Activated naive CD4-positive, alpha-beta T cell treated with anti-CD3 and anti-CD28 coated beads, Interleukin-2, amount 10 ng/mL, durations not matched to agents 7 days and 5 days (primary cell): ENCODE measurements around the gene PITPNM1.
"Not testable (repeated sequence)": the region's sequence is repeated elsewhere in the genome, so short reads cannot be mapped to it uniquely, and the experiment has no call there.

ENCODE experiments used
- CTCF ChIA-PET: fragments of 350-600 bp; sonication (Branson Sonifier 250); formaldehyde crosslinking; loops from one replicate; lab custom pipeline; 2021; ENCODE audit warnings: antibody characterized with exemption; lab: Charles Lee
- DNase-seq: peaks from one replicate; pipeline ENCODE4 v3.0.0-alpha.2; 2020
- H3K27ac Mint-ChIP-seq: one replicate; pipeline ENCODE4 v1.8.0; 2021; ENCODE audit warnings: mild to moderate bottlenecking, moderate library complexity, mixed read lengths
- H3K27me3 Mint-ChIP-seq: one replicate; pipeline ENCODE4 v1.8.0; 2021; ENCODE audit warnings: mild to moderate bottlenecking, mixed read lengths
- H3K36me3 Mint-ChIP-seq: one replicate; pipeline ENCODE4 v1.8.0; 2021; ENCODE audit warnings: mixed read lengths
- H3K4me1 Mint-ChIP-seq: one replicate; pipeline ENCODE4 v1.8.0; 2021; ENCODE audit warnings: mixed read lengths
- H3K4me3 Mint-ChIP-seq: one replicate; pipeline ENCODE4 v1.8.0; 2021; ENCODE audit warnings: mild to moderate bottlenecking, moderate library complexity, mixed read lengths
- H3K9me3 Mint-ChIP-seq: one replicate; pipeline ENCODE4 v1.8.0; 2021; ENCODE audit warnings: mixed read lengths

The PITPNM1 gene

DNA sequence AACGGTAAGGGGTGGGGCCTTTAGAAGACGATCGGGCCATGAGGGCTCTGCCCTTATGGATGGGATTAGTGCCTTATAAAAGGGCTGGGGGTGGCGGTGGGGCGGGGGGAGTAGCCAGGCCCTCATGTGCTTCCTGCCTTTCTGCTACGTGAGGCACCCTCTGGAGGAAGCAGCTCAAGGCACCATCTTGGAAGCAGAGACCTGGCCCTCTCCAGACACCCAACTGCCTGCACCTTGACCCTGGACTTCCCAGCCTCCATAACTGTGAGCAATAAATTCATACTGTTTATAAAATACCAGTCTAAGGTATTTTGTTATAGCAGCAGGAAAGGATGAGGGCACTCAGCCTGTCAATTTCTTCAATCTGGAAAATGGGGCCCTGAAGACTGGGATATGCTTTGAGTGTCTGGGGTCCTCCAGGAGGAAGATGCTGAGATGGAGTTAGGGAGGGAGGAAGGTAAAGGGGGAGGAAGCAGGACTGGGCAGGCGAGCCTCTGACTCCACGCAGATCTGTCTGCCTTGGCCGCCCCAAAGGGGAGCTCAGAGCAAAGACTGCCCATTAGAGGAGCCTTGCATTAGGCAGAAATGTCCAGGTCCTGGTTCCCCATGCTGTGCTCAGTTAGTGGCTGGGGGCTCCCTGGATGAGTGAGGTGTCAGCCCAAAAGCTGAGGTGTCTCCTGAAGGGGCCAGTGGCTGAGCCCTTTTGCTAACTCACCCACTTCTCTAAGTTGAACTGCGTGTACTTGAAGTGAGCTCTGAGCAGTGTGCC is 12.8 kb upstream of the PITPNM1 start:
- Mint-ChIP-seq H3K36me3 (no peaks in the 10 kb centered on the region), H3K9me3 (no peaks in the 10 kb centered on the region), H3K27me3 (peaks cover 42% of the 10 kb centered on the region), H3K27ac (no peak overlapping the region), H3K4me1 (no peaks in the 10 kb centered on the region), H3K4me3 (no peak overlapping the region)
- CTCF ChIA-PET, result no interaction called here
- DNase-seq, result no peak

- H3K36me3 Mint-ChIP-seq, result no peaks in the 10 kb centered on the region
- H3K27ac Mint-ChIP-seq, result no peak overlapping the region
- no peak overlapping the region for H3K4me3 Mint-ChIP-seq
- peaks cover 52% of the 10 kb centered on the region for H3K27me3 Mint-ChIP-seq
- CTCF ChIA-PET, result no interaction called here
- H3K9me3 Mint-ChIP-seq, result no peaks in the 10 kb centered on the region
- H3K4me1 Mint-ChIP-seq, result no peaks in the 10 kb centered on the region
- DNase-seq, result no peak
Measured at GRCh38 chr11:67516806-67517205, 11.6 kb upstream of the PITPNM1 start.

- H3K27ac Mint-ChIP-seq, result no peak overlapping the region
- no peaks in the 10 kb centered on the region for H3K9me3 Mint-ChIP-seq
- DNase-seq, result no peak
- H3K4me3 Mint-ChIP-seq, result no peak overlapping the region
- CTCF ChIA-PET, result no interaction called here
- H3K27me3 Mint-ChIP-seq, result peaks cover 64% of the 10 kb centered on the region
- H3K36me3 Mint-ChIP-seq, result no peaks in the 10 kb centered on the region
- peaks cover 5% of the 10 kb centered on the region for H3K4me1 Mint-ChIP-seq
Measured at GRCh38 chr11:67514116-67514515, 9.0 kb upstream of the PITPNM1 start.

DNA sequence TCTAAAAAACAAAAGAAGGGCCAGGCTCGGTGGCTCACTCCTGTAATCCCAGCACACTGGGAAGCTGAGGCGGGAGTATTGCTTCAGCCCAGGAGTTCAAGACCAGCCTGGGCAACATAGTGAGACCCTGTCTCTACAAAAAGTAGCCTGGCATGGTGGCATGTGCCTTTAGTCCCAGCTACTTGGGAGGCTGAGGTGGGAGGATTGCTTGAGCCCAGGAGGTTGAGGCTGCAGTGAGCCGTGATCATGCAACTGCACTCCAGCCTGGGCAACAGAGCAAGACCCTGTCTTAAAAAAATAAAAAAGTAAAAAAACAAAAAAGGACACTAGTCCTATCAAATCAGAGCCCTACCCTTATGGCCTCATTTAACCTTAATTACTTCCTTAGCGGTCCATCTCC is 6.4 kb upstream of the PITPNM1 start:
- CTCF ChIA-PET, result interaction anchor here (0.7 kb wide), 1 partner anchor 125 kb away, joined by 3 read pairs; no protein-coding TSS in a partner anchor
- Mint-ChIP-seq H3K27me3 (peaks cover 57% of the 10 kb centered on the region), H3K4me1 (peaks cover 20% of the 10 kb centered on the region)
- DNase-seq, H3K27ac Mint-ChIP-seq, H3K4me3 Mint-ChIP-seq, H3K9me3 Mint-ChIP-seq, H3K36me3 Mint-ChIP-seq: not testable (repeated sequence)

DNA sequence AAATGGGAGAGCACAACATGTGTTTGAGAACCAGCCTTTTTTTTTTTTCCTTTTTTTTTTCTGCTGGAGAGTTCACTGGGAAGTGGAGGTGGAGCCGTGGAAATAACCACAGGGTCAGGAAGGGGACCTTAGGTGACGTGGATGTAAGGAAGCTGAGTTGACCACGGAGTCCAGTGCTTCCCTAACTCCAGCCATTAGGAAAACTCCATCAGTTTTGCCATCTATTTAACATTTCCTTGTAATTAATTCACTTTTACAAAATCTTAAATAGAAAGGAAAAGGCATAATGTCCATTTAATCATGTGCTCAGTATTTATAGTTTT is 4.8 kb upstream of the PITPNM1 start:
- CTCF ChIA-PET, result no interaction called here
- Mint-ChIP-seq H3K27ac (peak overlapping the region; percentile 79), H3K4me1 (peaks cover 33% of the 10 kb centered on the region), H3K36me3 (peaks cover 9% of the 10 kb centered on the region), H3K9me3 (no peaks in the 10 kb centered on the region), H3K27me3 (peaks cover 49% of the 10 kb centered on the region), H3K4me3 (peak overlapping the region; percentile 84)
- no peak for DNase-seq

DNA sequence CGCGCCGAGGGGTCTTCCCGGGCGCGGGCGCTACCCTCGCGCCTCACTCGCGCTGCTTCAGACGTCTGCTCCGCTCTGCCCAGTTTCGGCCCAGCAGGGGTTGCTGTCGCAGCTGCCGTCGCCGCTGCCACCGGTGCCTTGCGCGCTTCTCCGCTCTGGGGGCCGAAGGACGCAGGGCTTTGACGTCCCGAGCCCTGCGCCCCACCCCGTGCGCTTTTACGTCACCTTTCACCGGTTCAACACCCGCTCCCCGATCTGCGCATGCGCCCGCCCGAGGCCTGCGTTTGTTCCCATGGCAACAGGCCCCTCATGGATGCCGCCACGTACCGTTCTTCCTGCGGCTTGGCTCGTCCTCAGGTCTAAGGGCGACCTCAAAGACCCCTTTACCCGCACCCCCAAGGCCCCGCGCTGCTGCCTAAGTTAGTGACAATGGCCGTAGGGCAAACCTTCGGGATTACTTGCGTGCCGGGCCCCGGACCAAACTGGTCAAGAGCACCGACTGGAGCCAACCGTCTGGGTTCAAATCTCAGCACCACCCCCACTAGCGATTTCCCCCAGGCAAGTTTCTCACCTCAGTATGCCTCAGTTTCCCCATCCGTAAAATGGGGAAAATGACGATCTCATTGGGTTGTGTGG is 3.4 kb upstream of the PITPNM1 start:
- H3K36me3 Mint-ChIP-seq, result peaks cover 10% of the 10 kb centered on the region
- peaks cover 38% of the 10 kb centered on the region for H3K4me1 Mint-ChIP-seq
- peaks cover 37% of the 10 kb centered on the region for H3K27me3 Mint-ChIP-seq
- H3K27ac Mint-ChIP-seq, result peak overlapping the region; percentile 94
- no peaks in the 10 kb centered on the region for H3K9me3 Mint-ChIP-seq
- DNase-seq, result peak; percentile 99
- CTCF ChIA-PET, result interaction anchor here (1.0 to 1.2 kb wide), 2 partner anchors 17 to 107 kb away, joined by 3 to 5 read pairs; partner anchors contain the start of gene PPP1CA
- H3K4me3 Mint-ChIP-seq, result peak overlapping the region; percentile 84

DNA sequence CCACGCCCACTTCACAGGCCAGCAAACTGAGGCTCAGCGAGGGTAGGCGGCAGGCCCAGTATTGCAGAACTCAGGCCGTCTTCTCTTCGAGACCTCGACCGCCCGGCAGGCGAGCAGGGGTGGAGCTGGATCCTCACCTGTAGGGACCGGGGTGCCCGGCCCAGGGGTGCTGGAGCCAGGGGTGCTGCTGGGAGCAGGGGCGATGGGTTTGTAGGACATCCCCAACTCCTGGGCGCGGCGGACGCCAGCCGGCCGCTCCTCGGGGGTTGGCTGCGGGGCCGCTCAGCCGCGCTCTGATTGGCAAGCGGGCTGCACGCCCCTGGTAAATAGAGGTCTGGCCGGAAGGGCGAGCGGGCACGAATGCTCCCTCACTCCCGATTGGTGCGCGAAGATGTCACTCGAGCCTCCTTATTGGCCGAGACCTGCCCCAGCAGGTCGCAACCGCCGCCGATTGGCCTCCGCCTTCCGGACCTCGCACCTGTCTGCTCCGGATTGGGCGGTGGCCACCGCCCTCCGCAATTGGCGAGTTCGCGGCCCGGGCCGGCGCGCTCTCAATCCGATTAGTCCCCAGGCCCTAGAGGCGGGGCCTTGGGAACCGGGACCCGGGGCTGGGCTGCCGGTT is 2.8 kb upstream of the PITPNM1 start, which contains the start of gene CDK2AP2:
Gene CDK2AP2, minus strand, starts transcription at position 299 of the 622 bp plus-strand sequence. Its CDS starts 80 bp downstream, at position 219.
- Mint-ChIP-seq H3K36me3 (peaks cover 10% of the 10 kb centered on the region), H3K27ac (peak within 1 kb of the TSS; percentile 94), H3K4me1 (peaks cover 43% of the 10 kb centered on the region), H3K4me3 (peak within 1 kb of the TSS; percentile 84), H3K27me3 (peaks cover 33% of the 10 kb centered on the region), H3K9me3 (no peaks in the 10 kb centered on the region)
- DNase-seq, result peak; percentile 99
- CTCF ChIA-PET, result interaction anchor here (0.7 to 1.2 kb wide), 4 partner anchors 17 to 121 kb away, joined by 3 to 5 read pairs (median 4); partner anchors contain the start of gene PPP1CA

GRCh38 chr11:67507242-67507863 is 2.2 kb upstream of the PITPNM1 start:
- Mint-ChIP-seq H3K27ac (peak overlapping the region; percentile 94), H3K4me3 (peak overlapping the region; percentile 84), H3K9me3 (no peaks in the 10 kb centered on the region), H3K27me3 (peaks cover 26% of the 10 kb centered on the region), H3K4me1 (peaks cover 45% of the 10 kb centered on the region), H3K36me3 (peaks cover 12% of the 10 kb centered on the region)
- no peak for DNase-seq
- CTCF ChIA-PET, result interaction anchor here (0.7 to 1.2 kb wide), 4 partner anchors 16 to 120 kb away, joined by 3 to 5 read pairs (median 4); partner anchors contain the start of gene PPP1CA

GRCh38 chr11:67506426-67507051 is 1.4 kb upstream of the PITPNM1 start:
- Mint-ChIP-seq H3K9me3 (no peaks in the 10 kb centered on the region), H3K4me1 (peaks cover 47% of the 10 kb centered on the region), H3K36me3 (peaks cover 16% of the 10 kb centered on the region), H3K27ac (peak overlapping the region; percentile 96), H3K4me3 (peak overlapping the region; percentile 84), H3K27me3 (peaks cover 22% of the 10 kb centered on the region)
- DNase-seq, result no peak
- CTCF ChIA-PET, result interaction anchor here (0.7 to 1.8 kb wide), 8 partner anchors 16 to 161 kb away, joined by 3 to 8 read pairs (median 4); partner anchors contain the start of gene PPP1CA

GRCh38 chr11:67505605-67506396 is 638 bp upstream of the PITPNM1 start:
- Mint-ChIP-seq H3K36me3 (peaks cover 23% of the 10 kb centered on the region), H3K27ac (peak overlapping the region; percentile 96), H3K27me3 (peaks cover 14% of the 10 kb centered on the region), H3K4me1 (peaks cover 54% of the 10 kb centered on the region), H3K9me3 (no peaks in the 10 kb centered on the region), H3K4me3 (peak overlapping the region; percentile 84)
- CTCF ChIA-PET, result interaction anchor here (0.7 to 1.8 kb wide), 12 partner anchors 15 to 160 kb away, joined by 3 to 14 read pairs (median 4); partner anchors contain the start of gene PPP1CA
- peak; percentile 92 for DNase-seq

GRCh38 chr11:67504005-67504949 is 886 bp downstream of the PITPNM1 start:
- Mint-ChIP-seq H3K36me3 (peaks cover 32% of the 10 kb centered on the region), H3K9me3 (no peaks in the 10 kb centered on the region), H3K27ac (peak overlapping the region; percentile 86), H3K4me3 (peak overlapping the region; percentile 92), H3K27me3 (peaks cover 4% of the 10 kb centered on the region), H3K4me1 (peaks cover 56% of the 10 kb centered on the region)
- peak; percentile 64 for DNase-seq
- CTCF ChIA-PET, result interaction anchor here (1.4 to 1.6 kb wide), 2 partner anchors 103 to 112 kb away, joined by 4 to 14 read pairs; partner anchors contain the start of gene PPP1CA
